GM18511 (cell line): ENCODE data around the gene IRAG1.
"Not testable (repeated sequence)": the region's sequence is repeated elsewhere in the genome, so short reads cannot be mapped to it uniquely, and the experiment has no call there.

Source experiments
- ATAC-seq: cut with Tn5 transposase; IDR thresholded peaks from one replicate; pipeline ENCODE4 v1.9.1; 2021; ENCODE audit warnings: mild to moderate bottlenecking, moderate library complexity; ENCODE audit not compliant: unreplicated experiment

IRAG1 gene

GRCh38 chr11:10709299-10710086 is 15.9 kb upstream of the IRAG1 start:
- no peak for ATAC-seq

DNA sequence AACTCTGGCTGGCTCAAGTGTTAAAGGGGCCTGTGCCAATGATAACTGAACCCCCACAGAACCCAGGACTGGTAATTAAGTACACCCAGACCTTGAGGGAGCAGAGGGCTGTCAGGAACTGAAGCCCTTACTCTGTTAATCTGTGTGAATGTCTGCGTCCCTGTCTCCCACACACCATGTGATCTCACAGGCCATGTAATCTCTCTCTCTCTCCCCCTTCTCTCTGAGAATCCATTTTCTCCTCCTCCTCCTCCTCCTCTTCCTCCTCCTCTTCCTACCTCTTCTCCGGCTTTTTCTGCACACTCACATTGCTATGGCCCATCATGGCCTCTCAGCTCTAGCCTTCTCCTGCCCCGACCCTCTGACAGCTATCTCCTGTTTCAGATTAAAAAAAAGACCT is 14.6 kb upstream of the IRAG1 start:
- ATAC-seq: no peak

GRCh38 chr11:10701982-10702381 is 8.4 kb upstream of the IRAG1 start:
- no peak for ATAC-seq

GRCh38 chr11:10699072-10699471 is 5.5 kb upstream of the IRAG1 start:
- no peak for ATAC-seq

DNA sequence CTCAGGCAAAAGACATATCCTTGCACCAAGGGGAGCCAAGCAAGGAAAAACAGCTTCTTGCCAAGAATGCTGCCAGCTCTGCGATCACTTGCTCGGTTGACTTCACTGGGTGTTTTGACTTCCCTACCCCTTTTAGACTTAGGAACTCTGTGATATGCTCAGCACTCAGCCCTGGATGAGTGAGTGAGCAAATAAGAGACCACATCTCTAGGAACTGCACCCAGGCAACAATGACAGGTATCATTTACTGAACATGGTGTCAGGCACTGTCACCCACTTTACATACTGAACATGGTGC is 3.7 kb upstream of the IRAG1 start:
- no peak for ATAC-seq

- no peak for ATAC-seq
Observed at GRCh38 chr11:10696468-10697322, 3.1 kb upstream of the IRAG1 start.

GRCh38 chr11:10695833-10696232 is 2.3 kb upstream of the IRAG1 start:
- ATAC-seq: no peak

DNA sequence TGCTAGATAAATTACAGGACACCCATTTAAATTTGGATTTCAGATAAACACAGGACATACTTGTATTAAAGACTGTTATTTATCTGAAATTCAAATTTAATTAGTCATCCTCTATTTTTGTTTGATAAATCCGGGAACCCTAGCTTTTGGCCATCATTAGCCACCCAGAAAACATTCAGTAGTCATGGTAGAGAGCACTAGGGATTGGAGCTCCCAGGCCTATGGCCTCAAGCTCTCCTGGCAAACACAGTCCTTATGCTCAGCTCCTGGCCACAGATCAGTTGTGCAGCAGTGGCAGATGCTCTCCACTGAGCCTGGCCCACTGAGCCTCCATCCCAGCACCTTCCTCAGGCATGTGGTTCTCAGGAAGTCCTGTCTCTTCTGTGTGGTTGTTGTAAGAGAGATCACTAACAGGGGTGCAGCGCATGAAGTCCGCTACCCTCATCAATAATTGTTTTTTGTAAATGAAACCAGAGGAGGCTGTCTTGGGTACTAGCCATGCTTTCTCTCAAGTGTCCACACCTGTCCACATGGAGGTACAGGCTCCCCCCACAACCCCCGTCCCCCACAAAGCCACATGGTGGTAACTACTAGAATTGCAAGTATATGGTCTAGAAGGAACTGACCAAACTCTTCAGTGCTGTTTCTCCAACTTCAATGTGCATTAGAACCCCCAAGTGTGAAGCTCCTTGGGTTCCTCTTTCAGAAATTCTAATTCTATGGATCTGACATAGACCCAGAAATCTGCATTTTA is 1.1 kb upstream of the IRAG1 start:
- ATAC-seq: no peak

DNA sequence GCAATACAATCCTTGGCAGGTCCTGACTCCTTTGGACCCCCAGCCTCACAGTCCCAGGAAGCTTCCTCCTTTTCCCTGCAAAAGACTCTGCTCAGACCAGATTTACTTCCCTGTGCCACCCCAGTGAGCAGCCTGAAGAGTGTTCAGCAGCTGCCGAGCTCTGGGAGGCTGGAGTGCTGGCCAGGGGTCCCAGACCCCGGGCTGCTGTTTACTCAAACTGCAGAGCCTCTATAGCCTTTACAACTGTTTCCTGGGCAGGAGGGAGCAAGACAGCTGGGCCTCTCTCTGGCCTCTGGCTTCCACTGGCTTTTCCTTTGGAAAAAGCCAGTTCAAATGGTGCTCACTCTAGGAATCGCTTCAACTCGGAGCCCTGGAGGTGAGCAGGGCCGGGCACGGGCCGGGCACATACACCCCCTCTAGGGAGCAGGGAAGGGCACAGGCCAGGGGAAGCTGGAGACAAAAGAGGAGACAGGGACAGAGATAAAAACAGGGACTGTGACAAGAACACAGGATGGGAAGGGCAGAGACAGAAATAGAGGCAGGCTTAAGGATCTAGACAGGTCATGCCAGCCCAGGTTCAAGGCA is 932 bp downstream of the IRAG1 start:
- no peak for ATAC-seq

DNA sequence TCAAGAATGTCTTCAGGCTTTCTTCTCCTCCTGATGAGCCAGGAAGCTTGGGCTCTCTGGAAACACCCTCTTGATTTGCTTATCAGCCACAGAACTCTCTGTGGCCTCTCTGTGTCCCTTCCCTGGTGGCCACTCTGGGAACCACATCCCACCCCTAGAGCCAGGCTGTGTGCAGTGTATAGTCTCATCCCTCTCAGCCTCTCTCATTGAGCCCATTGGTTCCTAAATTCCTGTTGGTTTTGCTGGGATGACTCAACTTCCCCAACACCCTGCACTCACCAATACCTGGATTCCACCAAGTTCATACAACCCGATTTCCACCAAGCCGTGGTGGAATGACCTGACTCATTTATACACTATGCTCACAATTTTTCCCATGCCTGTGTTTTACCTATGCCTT is 5.2 kb downstream of the IRAG1 start:
- ATAC-seq: no peak

GRCh38 chr11:10686311-10686710 is 7.2 kb downstream of the IRAG1 start:
- ATAC-seq: no peak

- ATAC-seq: no peak
Observed at GRCh38 chr11:10683429-10683828, 10.1 kb downstream of the IRAG1 start.

DNA sequence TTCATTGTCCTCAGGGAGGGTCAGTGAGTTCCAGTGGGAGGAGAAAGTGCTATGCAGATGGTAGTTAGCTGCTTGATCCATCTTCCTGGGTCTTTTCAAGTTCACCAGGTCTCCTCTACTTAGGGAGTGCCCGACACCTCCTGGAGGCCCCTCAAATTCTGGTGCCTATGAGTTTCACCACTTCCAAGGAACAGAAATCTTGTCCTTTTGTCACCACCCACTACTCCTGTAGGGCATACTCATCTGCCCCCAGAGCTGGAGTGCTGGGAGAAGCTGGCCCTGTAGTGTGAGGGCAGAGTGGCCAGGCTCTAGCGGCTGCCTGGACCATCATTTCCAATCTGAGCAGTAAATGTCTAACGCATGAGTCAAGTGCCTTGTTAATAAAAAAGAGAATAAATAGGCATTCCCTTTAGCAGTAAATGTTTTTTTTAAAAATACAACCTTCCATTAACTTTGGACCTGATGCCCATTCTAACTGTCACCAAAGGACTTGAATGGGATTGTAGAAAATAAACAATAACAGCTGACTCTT is 12.5 kb downstream of the IRAG1 start:
- no peak for ATAC-seq

DNA sequence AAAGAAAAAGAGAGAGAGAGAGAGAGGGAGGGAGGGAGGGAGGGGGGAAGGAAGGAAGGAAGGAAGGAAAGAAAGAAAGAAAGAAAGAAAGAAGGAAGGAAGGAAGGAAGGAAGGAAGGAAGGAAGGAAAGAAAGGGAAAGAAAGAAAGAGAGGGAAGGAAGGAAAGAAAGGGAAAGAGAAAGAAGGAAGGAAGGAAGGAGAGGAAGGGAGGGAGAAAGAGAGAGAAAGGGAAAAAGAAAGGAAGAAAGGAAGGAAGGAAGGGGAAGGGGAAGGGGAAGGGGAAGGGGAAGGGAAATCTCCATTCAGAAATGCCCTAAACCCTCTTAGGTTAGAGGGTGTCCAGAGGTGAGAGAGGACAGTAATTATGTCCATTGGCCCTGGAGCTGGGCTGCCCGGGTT is 13.3 kb downstream of the IRAG1 start:
- ATAC-seq: not testable (repeated sequence)

- no peak for ATAC-seq
Observed at GRCh38 chr11:10679644-10680043, 13.9 kb downstream of the IRAG1 start.

GRCh38 chr11:10678101-10678500 is 15.5 kb downstream of the IRAG1 start:
- no peak for ATAC-seq

DNA sequence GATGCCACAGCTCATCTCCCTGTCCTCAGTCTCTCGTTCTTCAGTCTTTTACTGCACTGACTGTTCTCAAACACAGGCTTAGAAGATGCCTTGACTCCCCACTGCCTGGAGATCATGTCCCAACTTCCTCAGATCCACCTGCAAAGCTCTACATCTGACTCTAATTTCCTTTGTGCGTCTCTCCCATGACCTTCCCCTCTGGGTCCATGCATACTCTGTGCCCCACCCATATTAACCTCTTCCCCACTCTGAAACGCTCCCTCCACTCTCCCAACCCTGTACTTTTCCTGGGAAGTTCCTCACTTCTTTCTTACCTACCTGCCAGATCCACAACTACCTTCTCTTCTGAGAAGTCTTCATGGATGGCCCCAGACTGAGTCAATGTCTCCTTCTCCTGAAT is 16.6 kb downstream of the IRAG1 start:
- no peak for ATAC-seq

DNA sequence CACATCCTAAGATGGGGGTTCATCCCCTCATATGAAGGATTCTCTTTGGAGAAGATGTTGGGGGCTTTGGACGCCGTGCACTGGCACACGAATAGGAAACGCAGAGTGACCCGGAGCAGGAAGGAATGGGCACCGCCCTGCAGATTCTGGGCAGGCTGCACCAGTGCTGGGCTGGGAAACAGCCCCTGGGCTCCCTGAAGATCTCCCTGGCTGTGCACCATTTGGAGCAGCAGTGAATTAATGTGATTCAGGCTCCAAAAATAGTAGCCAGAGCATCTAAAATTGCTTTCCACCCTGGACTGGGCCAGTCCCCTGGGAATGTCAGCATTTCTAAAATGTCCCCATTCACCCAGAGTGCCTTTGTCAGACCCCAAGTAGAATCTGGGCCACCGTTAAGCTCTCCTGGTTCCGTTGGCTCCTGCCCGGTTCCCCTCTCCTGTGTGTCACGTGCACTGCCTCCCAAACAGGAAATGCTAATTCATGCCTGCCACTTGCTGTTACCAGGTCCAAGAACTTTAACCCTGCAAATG is 18.6 kb downstream of the IRAG1 start:
- ATAC-seq: no peak

- ATAC-seq: no peak
Observed at GRCh38 chr11:10674440-10674855, 19.1 kb downstream of the IRAG1 start.

DNA sequence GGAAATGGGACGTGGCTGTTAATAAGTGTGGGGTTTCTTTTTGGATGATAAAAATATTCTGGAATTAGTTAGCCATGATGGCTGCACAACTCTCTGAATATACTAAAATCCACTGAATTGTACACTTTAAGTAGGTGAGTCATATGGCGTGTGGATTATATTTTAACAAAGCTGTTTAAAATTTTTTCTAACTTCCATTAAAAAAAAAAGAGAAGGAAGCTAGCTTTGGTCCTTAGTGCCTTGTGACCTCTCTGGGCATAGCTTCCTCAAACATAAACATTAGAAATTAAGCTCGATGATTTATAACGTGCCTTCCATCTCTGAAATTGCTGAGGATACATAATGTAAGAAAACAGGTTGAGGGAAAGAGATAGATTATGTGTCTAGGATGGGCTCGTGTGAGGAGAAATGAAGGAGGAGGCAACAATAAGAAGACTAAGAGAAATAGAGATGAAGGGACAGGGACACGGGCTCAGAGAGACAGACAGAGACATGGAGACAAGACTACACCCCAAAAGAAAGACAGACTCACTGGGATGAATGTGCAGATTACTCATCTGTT is 20.0 kb downstream of the IRAG1 start:
- ATAC-seq: no peak
